HG02938 (cell line): ENCODE measurements around the gene MDK.

Source experiments
- ATAC-seq: cut with Tn5 transposase; IDR thresholded peaks from one replicate; pipeline ENCODE4 v1.9.1; 2021; ENCODE audit warnings: mild to moderate bottlenecking, moderate library complexity; ENCODE audit not compliant: unreplicated experiment

The MDK gene

DNA sequence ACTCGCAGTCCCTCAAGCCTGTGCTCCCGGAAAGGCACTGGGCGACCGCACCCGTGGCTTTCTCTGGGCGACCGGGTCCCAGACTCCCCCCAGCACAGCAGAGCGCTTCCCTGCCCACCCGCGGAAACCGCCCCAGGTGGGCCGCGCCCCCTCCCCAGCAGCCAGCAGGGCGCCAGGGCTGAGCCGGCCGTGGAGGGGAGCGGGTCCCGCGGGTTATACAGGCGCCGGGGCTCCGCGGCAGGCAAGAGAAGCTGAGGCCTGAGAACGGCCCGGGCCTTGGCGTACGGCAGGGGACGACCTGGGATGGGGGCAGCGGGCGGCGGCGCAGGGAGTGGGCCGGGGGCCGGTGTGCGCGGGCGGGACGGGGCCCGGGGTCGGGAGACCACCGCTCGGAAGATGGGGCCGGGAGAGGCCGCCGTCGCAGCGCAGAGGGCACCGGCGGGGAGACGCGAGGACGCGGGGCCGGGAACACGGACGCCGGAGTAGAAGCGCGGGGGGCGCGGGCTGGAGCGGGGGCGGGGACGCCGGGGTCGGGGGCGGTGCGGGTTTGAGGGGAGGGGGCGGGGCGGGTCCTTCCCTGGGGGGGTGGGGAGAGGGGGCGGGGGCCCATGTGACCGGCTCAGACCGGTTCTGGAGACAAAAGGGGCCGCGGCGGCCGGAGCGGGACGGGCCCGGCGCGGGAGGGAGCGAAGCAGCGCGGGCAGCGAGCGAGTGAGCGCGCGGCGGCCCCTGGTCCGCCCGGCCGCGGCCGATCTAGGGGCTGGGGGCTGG, at the start of gene MDK:
MDK (plus strand) TSS at position 622 of the 771 bp plus-strand sequence. CDS start 389 bp downstream, outside the sequence.
- ATAC-seq = no peak

DNA sequence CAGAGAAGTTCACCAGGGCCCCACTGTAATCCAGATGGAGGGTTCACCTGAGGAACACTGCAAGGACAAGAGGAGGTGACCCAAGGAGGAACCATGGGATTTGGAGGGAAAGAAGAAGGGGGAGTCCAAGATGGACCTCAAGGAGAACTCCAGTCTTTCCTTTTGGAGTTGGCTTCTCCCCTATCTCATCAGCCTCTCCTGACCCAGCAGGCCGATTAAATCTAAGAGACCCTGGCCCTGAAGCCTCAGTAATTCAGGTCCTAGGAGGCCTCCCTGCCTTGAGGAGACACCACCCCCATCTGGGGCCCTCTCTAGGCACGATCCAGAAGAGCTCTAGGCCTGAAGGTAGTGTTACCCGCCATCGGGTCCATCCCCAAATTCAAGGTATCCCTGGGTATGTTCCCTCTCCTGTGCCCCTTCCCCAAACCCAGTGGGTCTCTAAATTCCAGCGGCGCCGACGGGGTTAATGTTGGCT, 49.3 kb upstream of the MDK start:
- no peak for ATAC-seq

- ATAC-seq = no peak
Observed at GRCh38 chr11:46332568-46333393, 48.7 kb upstream of the MDK start.

GRCh38 chr11:46333394-46333947, 48.0 kb upstream of the MDK start:
- ATAC-seq = no peak

GRCh38 chr11:46334211-46334610, 47.3 kb upstream of the MDK start:
- no peak for ATAC-seq

DNA sequence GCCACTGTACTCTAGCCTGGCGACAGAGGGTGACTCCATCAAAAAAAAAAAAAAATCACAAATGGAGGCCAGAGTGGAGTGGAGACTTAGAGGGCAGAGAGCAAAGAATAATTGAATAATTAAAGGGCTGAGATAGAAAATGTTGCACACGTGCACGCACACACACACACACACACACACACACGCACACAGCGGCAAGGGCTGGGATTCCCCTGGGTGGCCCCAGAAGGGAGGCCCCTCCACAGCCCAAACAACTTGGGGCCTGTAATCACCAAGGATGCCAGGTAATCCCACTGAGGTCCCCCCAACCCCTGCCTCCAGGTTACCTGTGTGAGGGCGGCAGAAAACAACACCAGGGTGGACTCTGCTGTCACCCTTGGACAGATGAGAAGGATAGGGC, 46.2 kb upstream of the MDK start:
- no peak for ATAC-seq

- no peak for ATAC-seq
Observed at GRCh38 chr11:46335890-46336562, 45.4 kb upstream of the MDK start.

DNA sequence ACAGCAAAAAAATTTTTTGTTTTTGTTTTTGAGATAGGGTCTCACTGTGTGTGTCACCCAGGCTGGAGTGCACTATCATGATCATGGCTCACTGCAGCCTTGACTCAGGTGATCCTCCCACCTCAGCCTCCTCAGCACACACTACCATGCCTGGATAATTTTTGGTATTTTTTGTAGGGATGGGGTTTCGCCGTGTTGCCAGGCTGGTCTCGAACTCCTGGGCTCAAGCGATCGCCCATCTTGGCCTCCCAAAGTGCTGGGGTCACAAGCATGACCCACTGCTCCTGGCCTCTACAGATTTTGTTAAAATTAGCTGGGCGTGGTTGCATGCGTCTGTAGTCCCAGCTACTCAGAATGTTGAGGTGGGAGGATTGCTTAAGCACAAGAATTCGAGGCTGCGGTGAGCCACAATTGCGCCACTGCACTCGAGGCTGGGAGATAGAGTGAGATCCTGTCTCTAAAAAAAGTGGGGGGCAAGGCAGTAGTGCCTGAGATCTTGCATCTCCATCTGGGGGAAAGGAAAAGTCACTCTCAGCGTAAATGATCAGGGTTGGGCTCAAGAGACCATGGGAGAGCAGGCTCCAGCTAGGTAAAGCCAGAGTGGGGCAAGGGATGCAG, 44.8 kb upstream of the MDK start:
- ATAC-seq = no peak

DNA sequence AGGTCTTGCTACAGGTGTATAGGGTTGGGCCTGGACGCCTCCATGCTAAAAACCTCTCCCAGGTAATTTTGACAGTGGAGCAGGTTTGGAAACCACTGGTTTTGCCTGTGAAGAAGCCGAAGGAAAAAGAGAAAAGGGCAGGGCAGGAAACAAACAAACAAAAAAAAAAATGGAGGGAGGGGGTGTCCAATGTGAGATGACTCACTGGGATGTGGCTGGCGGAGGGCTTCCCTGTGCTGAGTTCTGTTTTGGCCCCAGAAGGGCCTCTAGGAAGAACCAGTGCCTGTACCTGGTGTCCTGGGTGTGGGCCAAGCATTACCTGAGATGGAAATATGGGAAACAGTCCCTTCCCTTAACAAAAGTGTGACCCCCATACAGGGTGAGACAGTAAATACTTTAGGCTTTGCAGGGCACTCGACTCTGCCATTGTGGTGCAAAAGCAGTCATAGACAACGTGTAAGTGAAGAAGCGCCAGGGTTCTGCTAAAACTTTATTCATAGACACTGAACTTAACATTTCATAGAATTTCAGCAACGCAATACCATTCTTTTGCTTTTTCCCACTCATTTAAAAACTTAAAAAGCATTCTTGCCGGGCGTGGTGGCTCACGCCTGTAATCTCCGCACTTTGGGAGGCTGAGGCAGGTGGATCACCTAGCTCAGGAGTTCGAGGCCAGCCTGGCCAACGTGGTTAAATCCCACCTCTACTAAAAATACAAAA, 43.7 kb upstream of the MDK start:
- no peak for ATAC-seq

GRCh38 chr11:46338636-46338987, 42.9 kb upstream of the MDK start:
- no peak for ATAC-seq

DNA sequence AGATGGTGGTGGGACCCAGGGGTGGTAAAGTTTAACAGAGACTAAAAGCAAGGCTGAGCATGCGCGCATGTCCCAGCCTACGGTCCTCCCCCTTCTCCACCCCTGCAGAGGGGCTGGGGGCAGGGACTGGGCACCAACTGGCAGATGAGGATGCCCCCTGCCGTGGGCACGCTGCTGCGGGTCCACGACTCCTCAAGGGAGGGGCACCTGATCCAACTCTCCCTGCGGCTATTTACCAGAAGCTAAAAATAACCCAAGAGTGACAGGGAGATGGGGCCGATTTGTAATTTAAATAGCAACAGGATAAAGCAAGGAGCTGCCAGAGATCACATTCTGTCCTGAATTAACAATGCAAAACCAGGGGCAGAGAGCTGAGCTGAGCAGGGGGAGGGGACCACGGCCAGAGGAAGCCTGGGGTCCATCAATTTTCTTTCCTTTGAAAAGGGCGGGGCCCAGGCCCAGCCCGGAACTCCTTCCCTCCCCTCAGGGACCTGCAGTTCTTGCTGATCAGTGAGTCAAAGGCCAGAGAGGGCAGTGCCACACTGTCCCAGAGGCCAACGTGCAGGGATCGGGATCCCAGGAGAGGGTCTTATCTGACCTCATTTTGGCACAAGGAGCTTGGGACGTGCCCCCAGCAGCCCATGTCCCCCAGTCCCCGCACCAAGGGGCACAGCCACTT, 42.3 kb upstream of the MDK start:
- no peak for ATAC-seq

DNA sequence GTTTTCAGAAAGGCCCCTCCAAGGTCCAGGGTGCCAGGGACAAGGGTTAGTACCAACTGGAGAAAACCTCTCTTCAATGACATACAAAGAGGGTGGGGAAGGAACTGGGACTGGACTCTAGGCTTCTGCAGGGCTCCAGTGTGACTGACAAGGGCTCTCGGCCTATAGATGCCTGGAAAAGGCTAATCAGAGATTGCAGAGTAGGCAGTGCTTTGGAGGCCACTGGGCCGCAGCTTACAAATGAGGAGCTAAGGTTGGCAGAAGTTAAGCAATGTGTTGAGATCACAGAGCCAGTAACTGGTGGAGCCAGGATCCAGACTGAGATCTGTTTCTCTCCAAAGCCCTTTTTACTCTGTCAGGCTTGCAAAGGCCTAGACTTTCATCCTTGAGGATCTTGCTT, 41.7 kb upstream of the MDK start:
- ATAC-seq = no peak

GRCh38 chr11:46341454-46341853, 40.0 kb upstream of the MDK start:
- ATAC-seq = no peak

GRCh38 chr11:46342239-46342638, 39.2 kb upstream of the MDK start:
- no peak for ATAC-seq

- no peak for ATAC-seq
Observed at GRCh38 chr11:46343520-46343919, 37.9 kb upstream of the MDK start.

DNA sequence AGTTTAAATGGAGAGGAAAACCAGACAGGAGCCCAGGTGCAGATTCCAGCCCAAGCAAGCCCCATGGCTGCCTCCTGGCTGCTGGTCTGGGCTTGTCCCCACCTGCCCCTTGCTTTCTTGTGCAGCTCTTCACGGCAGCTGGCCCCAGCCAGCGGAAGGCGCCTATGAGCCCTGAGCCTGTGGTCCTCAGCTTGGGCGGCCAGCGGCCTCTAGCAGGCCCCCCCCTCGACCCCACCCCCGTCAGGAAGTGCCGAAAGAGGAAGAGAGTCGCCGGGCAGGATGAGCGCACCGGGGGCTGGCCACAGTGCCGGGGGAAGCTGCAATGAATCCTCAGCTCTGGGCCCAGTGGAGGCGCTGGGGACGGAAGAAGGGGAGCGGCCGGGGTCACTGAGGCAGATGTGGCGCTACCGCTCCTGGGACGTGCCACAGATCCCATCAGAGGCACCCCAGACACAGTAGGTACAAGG, 36.3 kb upstream of the MDK start:
- ATAC-seq = no peak

DNA sequence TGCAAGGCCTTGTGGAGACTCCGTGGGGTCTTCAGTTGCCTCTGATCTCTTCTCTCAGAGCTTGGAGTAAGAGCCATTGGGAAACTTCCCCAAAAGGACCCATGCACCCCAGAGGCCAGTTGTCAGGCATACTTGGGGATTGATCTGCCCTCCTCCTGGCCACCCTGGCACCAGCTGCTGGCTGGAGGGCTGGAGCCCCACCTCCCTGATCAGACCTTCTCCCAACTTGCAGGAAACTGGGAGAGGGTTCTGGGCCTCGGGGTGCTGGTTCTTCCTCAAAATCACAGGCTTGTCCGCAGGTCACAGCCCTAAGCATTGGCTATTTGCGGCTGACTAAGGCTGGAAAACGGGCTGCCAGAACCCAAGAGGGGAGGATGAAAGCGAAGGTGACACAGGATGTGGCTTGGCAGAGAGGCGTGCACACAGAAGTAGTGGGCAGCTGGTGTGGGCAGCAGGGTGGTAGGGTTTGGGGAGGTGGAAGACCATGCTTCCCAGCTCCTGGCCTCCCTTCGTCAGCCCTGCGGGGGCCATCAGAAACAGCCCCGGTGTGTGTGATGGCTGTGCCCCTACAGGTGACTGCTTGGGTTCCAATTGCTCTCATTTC, 35.5 kb upstream of the MDK start:
- ATAC-seq = no peak

GRCh38 chr11:46346886-46347636, 34.4 kb upstream of the MDK start, which contains the start of gene DGKZ:
Gene DGKZ, plus strand, starts transcription at chr11:46347463. Its CDS starts 197 bp downstream, at chr11:46347660.
- ATAC-seq = peak; percentile 55
